A549 (cell line): ENCODE results near the gene MMP11.

ENCODE experiments used
- BHLHE40 ChIP-seq: IDR thresholded peaks from 2 replicates; pipeline ENCODE4 v1.6.1; 2012; ENCODE audit warnings: low read depth, low read length, inconsistent platforms
- CTCF ChIP-seq: fragments of >200 bp; sonication (Bioruptor Twin); formaldehyde crosslinking; IDR thresholded peaks from 3 replicates; pipeline ENCODE4 v1.5.1; 2016
- E2F6 ChIP-seq: IDR thresholded peaks from 2 replicates; pipeline ENCODE4 v1.6.1; 2012; ENCODE audit warnings: low read depth, borderline replicate concordance
- EP300 ChIP-seq, 2 experiments: fragments of >200 bp; sonication (Bioruptor Twin); formaldehyde crosslinking; IDR thresholded peaks; 2 replicates in 1 of 2; 3 replicates in 1 of 2; pipeline ENCODE4 v1.6.1; 2016 to 2017
- HMGXB4 ChIP-seq: fragments of 250-450 bp; sonication (Bioruptor Pico); IDR thresholded peaks from 2 replicates; pipeline ENCODE4 v1.5.0; 2021; ENCODE audit warnings: mild to moderate bottlenecking, moderate library complexity, borderline replicate concordance
- KDM1A ChIP-seq: fragments of 200-600 bp; sonication (generic); IDR thresholded peaks from 2 replicates; pipeline ENCODE4 v1.6.1; 2016; ENCODE audit warnings: low read depth, mild to moderate bottlenecking
- PHF8 ChIP-seq: fragments of 200-600 bp; sonication (generic); IDR thresholded peaks from 2 replicates; pipeline ENCODE4 v1.6.1; 2016; ENCODE audit warnings: low read depth, mild to moderate bottlenecking, antibody characterized with exemption, moderate library complexity, borderline replicate concordance
- POLR2A ChIP-seq: IDR thresholded peaks from 2 replicates; pipeline ENCODE4 v1.6.1; 2012; ENCODE audit warnings: mild to moderate bottlenecking, low read length
- POLR2AphosphoS2 ChIP-seq: conservative IDR thresholded peaks from 2 replicates; pipeline ENCODE4 v1.6.1; 2012; ENCODE audit warnings: low read length, improper control_type of control experiment, inconsistent platforms
- RAD21 ChIP-seq, 2 experiments: fragments of >200 bp in 1 of 2; sonication (Bioruptor Twin) in 1 of 2; formaldehyde crosslinking in 1 of 2; IDR thresholded peaks in 1 of 2; conservative IDR thresholded peaks in 1 of 2; 2 replicates in 1 of 2; 3 replicates in 1 of 2; pipeline ENCODE4 v1.6.1; 2012 to 2018; ENCODE audit warnings: inconsistent platforms in 1 of 2
- RCOR1 ChIP-seq: fragments of 150-350 bp; IDR thresholded peaks from 2 replicates; pipeline ENCODE4 v1.6.1; 2014; ENCODE audit warnings: antibody characterized with exemption, low read length, low read depth
- REST ChIP-seq: fragments of 200-600 bp; sonication (generic); IDR thresholded peaks from 2 replicates; pipeline ENCODE4 v1.6.1; 2016; ENCODE audit warnings: antibody characterized with exemption, mild to moderate bottlenecking, moderate library complexity
- SMC3 ChIP-seq: fragments of >200 bp; sonication (Bioruptor Twin); formaldehyde crosslinking; IDR thresholded peaks from 3 replicates; pipeline ENCODE4 v1.6.1; 2018; ENCODE audit warnings: inconsistent platforms

- no peak for TF ChIP-seq RAD21 (conservative IDR thresholded peaks at IDR 0.05 in 1 of 2, IDR thresholded peaks at IDR 0.05 in 1 of 2)
- TF ChIP-seq CTCF, result no peak
- no peak for TF ChIP-seq PHF8
- no peak for TF ChIP-seq E2F6
- TF ChIP-seq EP300 (IDR thresholded peaks at IDR 0.05), result no peak
- no peak for TF ChIP-seq POLR2A
- no peak for TF ChIP-seq SMC3
- TF ChIP-seq KDM1A, result no peak
- TF ChIP-seq POLR2AphosphoS2, result no peak
- TF ChIP-seq REST, result no peak
- TF ChIP-seq HMGXB4, result no peak
- no peak for TF ChIP-seq RCOR1
- no peak for TF ChIP-seq BHLHE40
Measured at GRCh38 chr22:23773483-23774113, 949 bp downstream of the MMP11 start.
